ENCODE results near the gene FUT1. TPM values are rescaled to one million over a fixed set of nuclear protein-coding genes. Genes with fewer than 3 reads are reported as not detected.

The FUT1 gene
- total and polyA plus RNA-seq, 9 of the 15 experiments (the other 6 are each of a cell fraction or from before 2014, with no cell fraction given), result 2.3 to 18.5 (median 8.8) TPM

GRCh38 chr19:48746738-48747575, 5.5 kb downstream of the FUT1 start, which contains the start of gene IZUMO1 (continued):
- TF ChIP-seq ZNF407 (IDR thresholded peaks at IDR 0.05; ENCODE audit: low read depth) (no peak), GTF2B (IDR thresholded peaks at IDR 0.05; ENCODE audit: extremely low read depth, insufficient read length) (no peak), COPS2 (conservative IDR thresholded peaks at IDR 0.05) (no peak), ZNF609 (CRISPR knock-in tag; IDR thresholded peaks at IDR 0.05; ENCODE audit: borderline replicate concordance) (no peak), HDAC8 (tag; IDR thresholded peaks at IDR 0.05) (no peak), CSDE1 (IDR thresholded peaks at IDR 0.05) (no peak), ARHGAP35 (IDR thresholded peaks at IDR 0.05; ENCODE audit: partially characterized antibody) (no peak), PBX2 (CRISPR knock-in tag; IDR thresholded peaks at IDR 0.05; ENCODE audit: low read depth) (no peak), PBX2 (tag; conservative IDR thresholded peaks at IDR 0.05; ENCODE audit: low read depth) (no peak), ZKSCAN8 (CRISPR knock-in tag; IDR thresholded peaks at IDR 0.05) (0 out of 2 replicates have a peak, but pooled peaks have one; percentile 41)

Measured in K562 (cell line).